Measurements from ENCODE around the gene DIP2C.

DNA sequence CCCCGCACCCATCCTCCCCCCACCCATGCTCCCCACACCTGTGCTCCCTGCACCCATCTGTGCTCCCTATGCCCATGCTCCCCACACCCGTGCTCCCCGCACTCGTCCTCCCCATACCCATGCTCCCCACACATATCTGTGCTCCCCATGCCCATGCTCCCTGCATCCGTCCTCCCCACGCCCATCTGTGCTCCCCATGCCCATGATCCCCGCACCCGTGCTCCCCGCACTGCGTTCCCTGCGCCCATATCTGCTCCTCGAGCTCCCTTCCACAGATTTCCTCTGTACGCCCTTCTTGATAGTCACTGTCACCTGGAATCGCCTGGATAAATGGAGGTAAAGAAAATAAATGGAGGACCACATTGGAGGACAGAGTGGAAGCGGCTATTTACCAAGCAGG lies 9.9 kb downstream of the DIP2C start:
- TF ChIP-seq EZH2 (IDR thresholded peaks at IDR 0.05; ENCODE audit: borderline replicate concordance, low read depth, low read length, severe bottlenecking): no peak
- TF ChIP-seq, protein P1, sequence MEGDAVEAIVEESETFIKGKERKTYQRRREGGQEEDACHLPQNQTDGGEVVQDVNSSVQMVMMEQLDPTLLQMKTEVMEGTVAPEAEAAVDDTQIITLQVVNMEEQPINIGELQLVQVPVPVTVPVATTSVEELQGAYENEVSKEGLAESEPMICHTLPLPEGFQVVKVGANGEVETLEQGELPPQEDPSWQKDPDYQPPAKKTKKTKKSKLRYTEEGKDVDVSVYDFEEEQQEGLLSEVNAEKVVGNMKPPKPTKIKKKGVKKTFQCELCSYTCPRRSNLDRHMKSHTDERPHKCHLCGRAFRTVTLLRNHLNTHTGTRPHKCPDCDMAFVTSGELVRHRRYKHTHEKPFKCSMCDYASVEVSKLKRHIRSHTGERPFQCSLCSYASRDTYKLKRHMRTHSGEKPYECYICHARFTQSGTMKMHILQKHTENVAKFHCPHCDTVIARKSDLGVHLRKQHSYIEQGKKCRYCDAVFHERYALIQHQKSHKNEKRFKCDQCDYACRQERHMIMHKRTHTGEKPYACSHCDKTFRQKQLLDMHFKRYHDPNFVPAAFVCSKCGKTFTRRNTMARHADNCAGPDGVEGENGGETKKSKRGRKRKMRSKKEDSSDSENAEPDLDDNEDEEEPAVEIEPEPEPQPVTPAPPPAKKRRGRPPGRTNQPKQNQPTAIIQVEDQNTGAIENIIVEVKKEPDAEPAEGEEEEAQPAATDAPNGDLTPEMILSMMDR (IDR thresholded peaks at IDR 0.05; ENCODE audit: borderline replicate concordance, extremely low read depth, low read length, poor library complexity, severe bottlenecking): no peak

Data from DND-41 (cell line).